HepG2 (cell line): ENCODE results near the gene MAPK11. TPM values are rescaled to one million over a fixed set of nuclear protein-coding genes. Genes with fewer than 3 reads are reported as not detected.

Experiments
- ATAD3A ChIP-seq: sonication (generic); formaldehyde crosslinking; IDR thresholded peaks from 2 replicates; pipeline ENCODE4 v1.4.0; 2020; ENCODE audit warnings: missing genetic modification reagents
- BRCA1 ChIP-seq: sonication (generic); formaldehyde crosslinking; IDR thresholded peaks from 2 replicates; pipeline ENCODE4 v1.4.0; 2020; ENCODE audit warnings: missing genetic modification reagents
- HNF1A ChIP-seq, 2 experiments: sonication (generic) in 1 of 2; formaldehyde crosslinking in 1 of 2; IDR thresholded peaks; 2 replicates each; pipeline versions ENCODE4 v1.4.0 to v1.6.1; 2016 to 2020; ENCODE audit warnings: borderline replicate concordance in 1 of 2, low read depth in 1 of 2, mild to moderate bottlenecking in 1 of 2, missing genetic modification reagents in 1 of 2
- IRF1 ChIP-seq: sonication (generic); formaldehyde crosslinking; IDR thresholded peaks from 2 replicates; pipeline ENCODE4 v1.4.0; 2020; ENCODE audit warnings: low read depth, mild to moderate bottlenecking, missing genetic modification reagents
- MATR3 ChIP-seq: sonication (generic); formaldehyde crosslinking; IDR thresholded peaks from 2 replicates; pipeline ENCODE4 v1.4.0; 2020; ENCODE audit warnings: missing genetic modification reagents
- MTERF4 ChIP-seq: sonication (generic); formaldehyde crosslinking; IDR thresholded peaks from 2 replicates; pipeline ENCODE4 v1.8.0; 2023; ENCODE audit warnings: mild to moderate bottlenecking, missing genetic modification reagents
- NCOA2 ChIP-seq: sonication (generic); formaldehyde crosslinking; IDR thresholded peaks from 2 replicates; pipeline ENCODE4 v1.8.0; 2022; ENCODE audit warnings: inconsistent platforms
- NFE2 ChIP-seq: sonication (generic); formaldehyde crosslinking; IDR thresholded peaks from 2 replicates; pipeline ENCODE4 v1.4.0; 2020; ENCODE audit warnings: missing genetic modification reagents
- POLR2AphosphoS5 ChIP-seq: IDR thresholded peaks from 2 replicates; pipeline ENCODE4 v1.6.1; 2012; ENCODE audit warnings: low read depth, low read length
- RNF219 ChIP-seq: sonication (generic); formaldehyde crosslinking; IDR thresholded peaks from 2 replicates; pipeline ENCODE4 v1.5.0; 2020; ENCODE audit warnings: mild to moderate bottlenecking, missing genetic modification reagents
- SAP130 ChIP-seq: IDR thresholded peaks from 2 replicates; pipeline ENCODE4 v1.6.1; 2016; ENCODE audit warnings: low read depth
- SMYD3 ChIP-seq: sonication (generic); formaldehyde crosslinking; IDR thresholded peaks from 2 replicates; pipeline ENCODE4 v1.8.1; 2023; ENCODE audit warnings: mild to moderate bottlenecking, missing genetic modification reagents
- TP53 ChIP-seq: sonication (generic); formaldehyde crosslinking; conservative IDR thresholded peaks from 2 replicates; pipeline ENCODE4 v1.4.0; 2020; ENCODE audit warnings: missing genetic modification reagents
- ZFYVE20 ChIP-seq: sonication (generic); formaldehyde crosslinking; IDR thresholded peaks from 2 replicates; pipeline ENCODE4 v1.8.0; 2023; ENCODE audit warnings: low read depth, mild to moderate bottlenecking, moderate library complexity, missing genetic modification reagents, borderline replicate concordance
- ZNF225 ChIP-seq: sonication (generic); formaldehyde crosslinking; IDR thresholded peaks from 2 replicates; pipeline ENCODE4 v1.4.0; 2020; ENCODE audit warnings: mild to moderate bottlenecking, missing genetic modification reagents
- ZNF563 ChIP-seq: sonication (generic); formaldehyde crosslinking; IDR thresholded peaks from 2 replicates; pipeline ENCODE4 v1.8.0; 2022; ENCODE audit warnings: mild to moderate bottlenecking, moderate library complexity, missing genetic modification reagents
- ZNF598 ChIP-seq: sonication (generic); formaldehyde crosslinking; IDR thresholded peaks from 2 replicates; pipeline ENCODE4 v1.5.1; 2020; ENCODE audit warnings: mild to moderate bottlenecking, missing genetic modification reagents, borderline replicate concordance
- ZNF776 ChIP-seq: sonication (generic); formaldehyde crosslinking; IDR thresholded peaks from 2 replicates; pipeline ENCODE4 v1.4.0; 2020; ENCODE audit warnings: mild to moderate bottlenecking, missing genetic modification reagents
- polyA plus RNA-seq, 8 experiments: library from polyadenylated mRNA; depleted of rRNA in 3 of 8; stranded (reverse) in 7 of 8; unstranded in 1 of 8; fragments of >200 nt; fragmentation: Illumina TruSeq in 4 of 8; extraction: Trizol in 4 of 8; gene quantifications; 2 replicates each; pipeline versions ENCODE4 v1.2.1 to v1.2.3, GENCODE V29; 2011 to 2016; ENCODE audit warnings: low read depth in 4 of 8, missing spikeins in 1 of 8, mixed read lengths in 1 of 8; ENCODE audit not compliant: insufficient read depth in 1 of 8
- total RNA-seq, 5 experiments: library from RNA; depleted of rRNA; stranded (reverse); fragments of >200 nt; fragmentation: Illumina TruSeq; extraction: Trizol; gene quantifications; 2 replicates each; pipeline ENCODE4 v1.2.3, GENCODE V29; 2016; ENCODE audit warnings: low read depth in 1 of 5
- TF ChIP-seq, protein P1 (sequence below): sonication (generic); formaldehyde crosslinking; IDR thresholded peaks from 2 replicates; pipeline ENCODE4 v1.4.0; 2020; ENCODE audit warnings: missing genetic modification reagents, mild to moderate bottlenecking, borderline replicate concordance

Gene MAPK11
- total and polyA plus RNA-seq, 2 of the 13 experiments (the other 11 are each of a cell fraction or from before 2014, with no cell fraction given), result 0.15 to 0.17 TPM

DNA sequence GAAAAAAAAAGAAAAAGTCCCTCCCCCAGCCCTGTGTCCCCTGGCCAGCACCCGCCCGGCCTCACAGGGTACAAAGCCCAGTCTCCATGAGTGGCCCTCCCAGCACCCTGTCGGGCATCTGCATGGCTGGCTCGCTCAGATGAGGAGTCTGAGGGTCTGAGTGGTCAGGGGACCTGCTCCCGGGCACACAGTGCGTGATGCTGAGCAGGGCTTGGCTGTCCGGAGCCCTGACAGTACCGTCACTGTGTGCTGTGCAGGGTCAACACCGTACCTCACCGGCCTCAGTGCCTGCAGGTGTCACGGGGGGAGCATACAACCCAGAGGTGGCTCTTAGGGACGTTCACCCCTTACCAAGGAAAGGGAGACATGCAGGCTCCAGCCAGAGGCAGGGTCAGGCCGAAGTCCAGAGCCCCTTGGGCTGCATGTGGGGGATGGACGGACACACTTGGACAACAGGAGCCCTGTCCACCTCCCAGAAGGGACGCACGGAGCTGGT, 40.8 kb upstream of the MAPK11 start (continued):
- TF ChIP-seq ZNF598 (CRISPR knock-in tag) (no peak), ZNF563 (CRISPR knock-in tag) (no peak), MTERF4 (CRISPR knock-in tag) (no peak), IRF1 (CRISPR knock-in tag) (no peak), RNF219 (no peak), SAP130 (CRISPR knock-in tag) (peak; percentile 47), HNF1A (IDR thresholded peaks at IDR 0.05; ENCODE audit: low read depth) (no peak), HNF1A (CRISPR knock-in tag; IDR thresholded peaks at IDR 0.05; ENCODE audit: borderline replicate concordance) (no peak), NCOA2 (CRISPR knock-in tag) (no peak), ZNF776 (CRISPR knock-in tag) (no peak), BRCA1 (CRISPR knock-in tag) (no peak), POLR2AphosphoS5 (no peak), NFE2 (no peak), ZNF225 (CRISPR knock-in tag) (no peak), MATR3 (no peak), ZFYVE20 (no peak), TP53 (CRISPR knock-in tag) (no peak), ATAD3A (CRISPR knock-in tag) (no peak), SMYD3 (no peak)
- TF ChIP-seq, protein P1, sequence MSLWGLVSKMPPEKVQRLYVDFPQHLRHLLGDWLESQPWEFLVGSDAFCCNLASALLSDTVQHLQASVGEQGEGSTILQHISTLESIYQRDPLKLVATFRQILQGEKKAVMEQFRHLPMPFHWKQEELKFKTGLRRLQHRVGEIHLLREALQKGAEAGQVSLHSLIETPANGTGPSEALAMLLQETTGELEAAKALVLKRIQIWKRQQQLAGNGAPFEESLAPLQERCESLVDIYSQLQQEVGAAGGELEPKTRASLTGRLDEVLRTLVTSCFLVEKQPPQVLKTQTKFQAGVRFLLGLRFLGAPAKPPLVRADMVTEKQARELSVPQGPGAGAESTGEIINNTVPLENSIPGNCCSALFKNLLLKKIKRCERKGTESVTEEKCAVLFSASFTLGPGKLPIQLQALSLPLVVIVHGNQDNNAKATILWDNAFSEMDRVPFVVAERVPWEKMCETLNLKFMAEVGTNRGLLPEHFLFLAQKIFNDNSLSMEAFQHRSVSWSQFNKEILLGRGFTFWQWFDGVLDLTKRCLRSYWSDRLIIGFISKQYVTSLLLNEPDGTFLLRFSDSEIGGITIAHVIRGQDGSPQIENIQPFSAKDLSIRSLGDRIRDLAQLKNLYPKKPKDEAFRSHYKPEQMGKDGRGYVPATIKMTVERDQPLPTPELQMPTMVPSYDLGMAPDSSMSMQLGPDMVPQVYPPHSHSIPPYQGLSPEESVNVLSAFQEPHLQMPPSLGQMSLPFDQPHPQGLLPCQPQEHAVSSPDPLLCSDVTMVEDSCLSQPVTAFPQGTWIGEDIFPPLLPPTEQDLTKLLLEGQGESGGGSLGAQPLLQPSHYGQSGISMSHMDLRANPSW (CRISPR knock-in tag), result no peak
